ENCODE data around the gene PRR14L.

The PRR14L gene

GRCh38 chr22:31733580-31734079 is 16.3 kb downstream of the PRR14L start:
- no peak for TF ChIP-seq CTCF (IDR thresholded peaks at IDR 0.05; ENCODE audit: control insufficient read depth, insufficient read depth, low read depth, low read length, missing control alignments)
- H3K4me3 ChIP-seq (ENCODE audit: control insufficient read depth, low read depth, low read length), result no peak overlapping the region
- no peak for DNase-seq (ENCODE audit: low read depth)

- TF ChIP-seq CTCF (IDR thresholded peaks at IDR 0.05; ENCODE audit: control insufficient read depth, insufficient read depth, low read depth, low read length, missing control alignments), result no peak
- H3K4me3 ChIP-seq (ENCODE audit: control insufficient read depth, low read depth, low read length), result no peak overlapping the region
Observed at GRCh38 chr22:31732089-31732829, 17.7 kb downstream of the PRR14L start.

GRCh38 chr22:31730344-31730711 is 19.6 kb downstream of the PRR14L start:
- no peak for TF ChIP-seq CTCF (IDR thresholded peaks at IDR 0.05; ENCODE audit: control insufficient read depth, insufficient read depth, low read depth, low read length, missing control alignments)
- no peak overlapping the region for H3K4me3 ChIP-seq (ENCODE audit: control insufficient read depth, low read depth, low read length)
- DNase-seq (ENCODE audit: low read depth), result no peak

More at GRCh38 chr22:31732089-31732829, 17.7 kb downstream of the PRR14L start:
- no peak for DNase-seq (ENCODE audit: low read depth)

GRCh38 chr22:31728857-31729256 is 21.1 kb downstream of the PRR14L start:
- no peak for TF ChIP-seq CTCF (IDR thresholded peaks at IDR 0.05; ENCODE audit: control insufficient read depth, insufficient read depth, low read depth, low read length, missing control alignments)
- H3K4me3 ChIP-seq (ENCODE audit: control insufficient read depth, low read depth, low read length), result no peak overlapping the region
- DNase-seq (ENCODE audit: low read depth), result no peak

GRCh38 chr22:31726692-31727091 is 23.2 kb downstream of the PRR14L start:
- no peak overlapping the region for H3K4me3 ChIP-seq (ENCODE audit: control insufficient read depth, low read depth, low read length)
- no peak for TF ChIP-seq CTCF (IDR thresholded peaks at IDR 0.05; ENCODE audit: control insufficient read depth, insufficient read depth, low read depth, low read length, missing control alignments)
- no peak for DNase-seq (ENCODE audit: low read depth)

GRCh38 chr22:31723723-31724122 is 26.2 kb downstream of the PRR14L start:
- no peak for DNase-seq (ENCODE audit: low read depth)
- no peak for TF ChIP-seq CTCF (IDR thresholded peaks at IDR 0.05; ENCODE audit: control insufficient read depth, insufficient read depth, low read depth, low read length, missing control alignments)
- H3K4me3 ChIP-seq (ENCODE audit: control insufficient read depth, low read depth, low read length), result no peak overlapping the region

Measured in AG09309 (cell line).